Upper lobe of left lung (tissue), 6 donors: ENCODE data around the gene ZNF341. TPM values are rescaled to one million over a fixed set of nuclear protein-coding genes. Genes with fewer than 3 reads are reported as not detected.
"Not testable (repeated sequence)": the region's sequence is repeated elsewhere in the genome, so short reads cannot be mapped to it uniquely, and the experiment has no call there.

Experiments
- ATAC-seq, 2 donors: fragments of 200-7000 bp; cut with Tn5 transposase; one replicate each; pipeline ENCODE4 v1.9.1; 2022; ENCODE audit warnings: mild to moderate bottlenecking in 2 of 2, moderate library complexity in 2 of 2; ENCODE audit not compliant: low FRiP score in 2 of 2
- DNase-seq, 2 donors: peaks; one replicate each; pipeline ENCODE4 v3.0.0-alpha.2; 2019 to 2020
- H3K27ac ChIP-seq, 4 donors: fragments of 200-600 bp; sonication (generic); one replicate each; pipeline ENCODE4 v1.5.1; 2016 to 2019
- H3K27me3 ChIP-seq, 4 donors: fragments of 200-600 bp; sonication (generic); one replicate each; pipeline ENCODE4 v1.5.1; 2017 to 2019
- H3K36me3 ChIP-seq, 4 donors: fragments of 200-600 bp; sonication (generic); one replicate each; pipeline ENCODE4 v1.5.1; 2016 to 2019
- H3K4me1 ChIP-seq, 4 donors: fragments of 200-600 bp; sonication (generic); one replicate each; pipeline ENCODE4 v1.5.1; 2018 to 2019
- H3K4me3 ChIP-seq, 4 donors: fragments of 200-600 bp; sonication (generic); one replicate each; pipeline ENCODE4 v1.5.1; 2017 to 2019; ENCODE audit warnings: mild to moderate bottlenecking in 2 of 4, moderate library complexity in 1 of 4
- H3K9me3 ChIP-seq, 4 donors: fragments of 200-600 bp; sonication (generic); one replicate each; pipeline ENCODE4 v1.5.1; 2018 to 2019
- CTCF ChIP-seq, 6 experiments: fragments of 450-650 bp in 4 of 6; fragments of 200-600 bp in 2 of 6; sonication (generic) in 2 of 6; IDR thresholded peaks; one replicate each; pipeline ENCODE4 v1.5.1; 2016 to 2019; ENCODE audit warnings: antibody characterized with exemption in 6 of 6
- EP300 ChIP-seq, 4 donors: sonication (generic); formaldehyde crosslinking; IDR thresholded peaks; one replicate each; pipeline ENCODE4 v1.5.1; 2017; ENCODE audit warnings: antibody characterized with exemption in 4 of 4, control low read depth in 2 of 4
- POLR2A ChIP-seq, 4 donors: fragments of 450-650 bp; IDR thresholded peaks; one replicate each; pipeline ENCODE4 v1.5.1; 2016 to 2017; ENCODE audit warnings: antibody characterized with exemption in 4 of 4, mild to moderate bottlenecking in 2 of 4
- POLR2AphosphoS5 ChIP-seq, 2 donors: sonication (generic); formaldehyde crosslinking; IDR thresholded peaks; one replicate each; pipeline ENCODE4 v1.5.1; 2017; ENCODE audit warnings: antibody characterized with exemption in 2 of 2
- WGBS, 2 donors: methylation state at CpG; one replicate each; pipeline ENCODE4 v1.1.5; 2017 to 2018; 5-methylcytosine and 5-hydroxymethylcytosine counted together
- total RNA-seq, 6 donors: library from RNA; depleted of rRNA in 4 of 6; stranded (reverse); fragments of >200 nt in 4 of 6; gene quantifications; one replicate each; pipeline versions ENCODE4 v1.1.0 to v1.2.1, GENCODE V29; 2016 to 2021
- donor health status: DM: no; HTN: no; CAD: no; lungs with moderate emphysema.
- donor health status: DM: no; HTN: yes; CAD: no; lungs with severe emphysema.

The ZNF341 gene
- total RNA-seq, 6 donors from 2014 or later = 2.0 to 17.8 (median 5.0) TPM

DNA sequence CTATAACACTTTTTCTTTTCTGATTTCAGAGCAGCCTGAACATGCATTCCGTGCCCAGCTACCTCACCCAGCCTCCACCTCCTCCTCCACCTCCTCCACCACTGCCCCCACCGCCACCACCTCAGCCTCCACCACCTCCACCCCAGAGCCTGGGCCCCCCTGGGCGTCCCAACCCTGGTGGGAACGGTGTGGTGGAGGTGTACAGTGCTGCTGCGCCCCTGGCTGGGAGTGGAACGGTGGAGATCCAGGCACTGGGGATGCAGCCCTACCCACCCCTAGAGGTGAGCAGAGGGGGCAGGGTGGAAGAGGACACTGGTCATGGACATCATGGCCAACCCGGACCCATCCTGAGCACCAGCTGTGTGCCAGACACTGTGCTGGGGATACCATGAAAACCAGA, 21.3 kb downstream of the ZNF341 start:
- no peak for DNase-seq
- Histone ChIP-seq H3K4me1 (no peaks in the 10 kb centered on the region), H3K9me3 (no peaks in the 10 kb centered on the region), H3K27me3 (no peaks in the 10 kb centered on the region), H3K27ac (no peak overlapping the region), H3K36me3 (peaks cover 0 to 61% (median 41%) of the 10 kb centered on the region in 4 donors), H3K4me3 (no peak overlapping the region)
- no peak for ATAC-seq
- TF ChIP-seq POLR2A (IDR thresholded peaks at IDR 0.05) = no peak
- no peak for TF ChIP-seq CTCF (IDR thresholded peaks at IDR 0.05)
- TF ChIP-seq EP300 (IDR thresholded peaks at IDR 0.05) = no peak
- no peak for TF ChIP-seq POLR2AphosphoS5 (IDR thresholded peaks at IDR 0.05)
- WGBS, 2 donors = 97 to 98% methylated on average over 7 of the region's 7 CpGs

GRCh38 chr20:33753763-33754162, 22.0 kb downstream of the ZNF341 start:
- H3K36me3 ChIP-seq = peaks cover 0 to 64% (median 41%) of the 10 kb centered on the region in 4 donors
- H3K27ac ChIP-seq = no peak overlapping the region
- DNase-seq (no peak), ATAC-seq (no peak)
- no peaks in the 10 kb centered on the region for H3K27me3 ChIP-seq
- H3K4me1 ChIP-seq = no peaks in the 10 kb centered on the region
- no peak for TF ChIP-seq POLR2AphosphoS5 (IDR thresholded peaks at IDR 0.05)
- no peak for TF ChIP-seq EP300 (IDR thresholded peaks at IDR 0.05)
- TF ChIP-seq CTCF (IDR thresholded peaks at IDR 0.05) = no peak
- no peak for TF ChIP-seq POLR2A (IDR thresholded peaks at IDR 0.05)
- 91 to 95% methylated on average over 5 of the region's 5 CpGs for WGBS, 2 donors
- no peak overlapping the region for H3K4me3 ChIP-seq
- no peaks in the 10 kb centered on the region for H3K9me3 ChIP-seq

- 87 to 91% methylated on average over 8 to 10 of the region's 10 CpGs for WGBS, 2 donors
- not testable (repeated sequence) for H3K27ac ChIP-seq, DNase-seq, H3K4me1 ChIP-seq, H3K4me3 ChIP-seq, H3K27me3 ChIP-seq, H3K9me3 ChIP-seq, ATAC-seq
- H3K36me3 ChIP-seq = peaks cover 0 to 48% (median 31%) of the 10 kb centered on the region in 4 donors
Observed at GRCh38 chr20:33755936-33756490, 24.2 kb downstream of the ZNF341 start.

GRCh38 chr20:33757046-33757445, 25.2 kb downstream of the ZNF341 start:
- H3K9me3 ChIP-seq = no peaks in the 10 kb centered on the region
- peaks cover 0 to 50% (median 33%) of the 10 kb centered on the region in 4 donors for H3K36me3 ChIP-seq
- no peak for TF ChIP-seq POLR2AphosphoS5 (IDR thresholded peaks at IDR 0.05)
- TF ChIP-seq POLR2A (IDR thresholded peaks at IDR 0.05) = no peak
- no peak for TF ChIP-seq EP300 (IDR thresholded peaks at IDR 0.05)
- no peak for TF ChIP-seq CTCF (IDR thresholded peaks at IDR 0.05)
- no peaks in the 10 kb centered on the region for H3K27me3 ChIP-seq
- 98 to 99% methylated on average over 8 to 10 of the region's 10 CpGs for WGBS, 2 donors
- ATAC-seq (no peak), DNase-seq (no peak)
- no peak overlapping the region for H3K27ac ChIP-seq
- no peak overlapping the region for H3K4me3 ChIP-seq
- H3K4me1 ChIP-seq = no peaks in the 10 kb centered on the region

GRCh38 chr20:33757458-33757857, 25.7 kb downstream of the ZNF341 start:
- TF ChIP-seq EP300 (IDR thresholded peaks at IDR 0.05) = no peak
- TF ChIP-seq POLR2A (IDR thresholded peaks at IDR 0.05) = no peak
- TF ChIP-seq CTCF (IDR thresholded peaks at IDR 0.05) = no peak
- no peak for TF ChIP-seq POLR2AphosphoS5 (IDR thresholded peaks at IDR 0.05)
- H3K9me3 ChIP-seq = no peaks in the 10 kb centered on the region
- whole genome bisulfite sequencing, 2 donors = 83 to 96% methylated on average over 1 of the region's 1 CpG
- H3K4me1 ChIP-seq = no peaks in the 10 kb centered on the region
- H3K36me3 ChIP-seq = peaks cover 0 to 51% (median 33%) of the 10 kb centered on the region in 4 donors
- H3K4me3 ChIP-seq = no peak overlapping the region
- H3K27me3 ChIP-seq = no peaks in the 10 kb centered on the region
- H3K27ac ChIP-seq = no peak overlapping the region
- ATAC-seq (no peak), DNase-seq (no peak)
